ENCODE results near the gene ANO3. TPM values are rescaled to one million over a fixed set of nuclear protein-coding genes. Genes with fewer than 3 reads are reported as not detected.

The ANO3 gene
- total and polyA plus RNA-seq, 2 of the 8 experiments (the other 6 are each of a cell fraction or from before 2014, with no cell fraction given), result not detected

DNA sequence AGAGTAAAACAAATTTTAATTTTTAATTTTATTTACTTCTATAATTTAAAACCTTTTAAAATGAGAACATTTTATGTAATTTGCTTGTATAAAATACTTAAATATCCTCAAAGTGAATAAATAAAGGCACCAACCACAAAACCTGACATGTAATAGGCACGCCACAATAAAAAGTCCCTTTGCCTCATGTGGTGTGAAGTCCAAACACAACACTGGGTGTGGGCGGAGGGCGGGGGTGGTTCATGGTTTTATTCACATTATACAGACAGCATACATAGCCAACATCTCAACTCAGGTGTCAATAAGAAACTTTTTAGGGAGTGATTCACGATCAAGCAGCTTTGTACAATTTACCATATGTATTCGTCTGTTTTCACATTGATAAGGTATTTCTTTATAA, 107.9 kb downstream of the ANO3 start:
- H3K27me3 ChIP-seq (replicated peaks in 1 of 4; ENCODE audit: control insufficient read depth in 3 of 4, extremely low read depth in 1 of 4, insufficient read depth in 3 of 4, low read length in 3 of 4), result no peaks in the 10 kb centered on the region
- CTCF ChIA-PET (ENCODE audit: partially characterized antibody), result no interaction called here
- no peak overlapping the region for H4K91ac ChIP-seq (replicated peaks; ENCODE audit: insufficient read length, low read length)
- H3K23ac ChIP-seq (ENCODE audit: insufficient read length), result no peak overlapping the region
- 91% methylated on average over 5 of the region's 5 CpGs; no CpG with 5 or more reads in 1 of the 2 experiments for WGBS, 2 experiments (ENCODE audit: extremely low coverage in 1 of 2, insufficient coverage in 1 of 2, insufficient read length in 1 of 2, insufficient replicate concordance in 2 of 2, low coverage in 1 of 2, low lambda C conversion rate in 2 of 2, missing lambda C conversion rate in 1 of 2)
- no peak overlapping the region for H2BK12ac ChIP-seq (ENCODE audit: low read depth, low read length)
- no peak overlapping the region for H2BK5ac ChIP-seq (ENCODE audit: low read depth, low read length)
- H3K18ac ChIP-seq (ENCODE audit: extremely low read depth, low read length), result no peak overlapping the region
- H2AK5ac ChIP-seq (ENCODE audit: low read depth, low read length), result no peak overlapping the region
- H3K9ac ChIP-seq (replicated peaks in 1 of 4; ENCODE audit: extremely low read depth in 1 of 4, low read depth in 3 of 4, low read length in 3 of 4), result no peak overlapping the region
- FAIRE-seq (no peak), DNase-seq (ENCODE audit: low read depth in 1 of 2, low spot score in 2 of 2) (no peak)
- no peak overlapping the region for H2BK120ac ChIP-seq (replicated peaks; ENCODE audit: low read depth, low read length)
- H4K20me1 ChIP-seq (replicated peaks in 1 of 2; ENCODE audit: control insufficient read depth in 1 of 2, insufficient read depth in 2 of 2, low read length in 2 of 2), result no peaks in the 10 kb centered on the region
- TF ChIP-seq CHD2 (IDR thresholded peaks at IDR 0.05; ENCODE audit: low read length), result no peak
- no peak for TF ChIP-seq NRF1 (IDR thresholded peaks at IDR 0.05; ENCODE audit: low read depth, low read length)
- no peak for TF ChIP-seq SIX5 (IDR thresholded peaks at IDR 0.05; ENCODE audit: low read depth, low read length)
- TF ChIP-seq SP1 (IDR thresholded peaks at IDR 0.05; ENCODE audit: low read depth, low read length), result no peak
- no peak for TF ChIP-seq CTBP2 (IDR thresholded peaks at IDR 0.05; ENCODE audit: borderline replicate concordance, insufficient read depth, insufficient read length, low read length)
- H3K56ac ChIP-seq (replicated peaks; ENCODE audit: insufficient read length, low read depth, low read length), result no peak overlapping the region
- no peaks in the 10 kb centered on the region for H3K36me3 ChIP-seq (ENCODE audit: control insufficient read depth in 2 of 4, insufficient read depth in 4 of 4, low read length in 3 of 4)
- no peak overlapping the region for H2AFZ ChIP-seq (ENCODE audit: low read length)
- H3K14ac ChIP-seq (ENCODE audit: insufficient read length), result no peak overlapping the region
- H4K5ac ChIP-seq (ENCODE audit: insufficient read length, low read depth, low read length), result no peak overlapping the region
- POLR2A ChIA-PET (ENCODE audit: partially characterized antibody), result no interaction called here
- H3K4me1 ChIP-seq (replicated peaks in 1 of 4; ENCODE audit: control insufficient read depth in 3 of 4, insufficient read depth in 4 of 4, low read length in 3 of 4), result no peaks in the 10 kb centered on the region
- no peaks in the 10 kb centered on the region for H3K79me1 ChIP-seq (ENCODE audit: low read depth, low read length)
- H3K4ac ChIP-seq (replicated peaks; ENCODE audit: insufficient read length, low read depth, low read length), result no peak overlapping the region
- H2BK20ac ChIP-seq (ENCODE audit: low read length), result no peak overlapping the region
- no peak overlapping the region for H3K4me3 ChIP-seq (ENCODE audit: extremely low read depth in 1 of 4, insufficient read depth in 2 of 4, low read depth in 3 of 4, low read length in 4 of 4)
- H2BK15ac ChIP-seq (ENCODE audit: low read length), result no peak overlapping the region
- no peak overlapping the region for H4K8ac ChIP-seq (ENCODE audit: extremely low read depth, insufficient read depth, low read length)
- H3K4me2 ChIP-seq (ENCODE audit: insufficient read depth in 1 of 2, low read depth in 2 of 2, low read length in 2 of 2), result no peak overlapping the region
- H3K27ac ChIP-seq (ENCODE audit: low read depth, low read length), result no peak overlapping the region
- H3K9me3 ChIP-seq (ENCODE audit: insufficient read depth in 2 of 2, low read depth in 1 of 2, low read length in 1 of 2), result no peaks in the 10 kb centered on the region
- no peaks in the 10 kb centered on the region; the same call in 1 of the 2 replicates for H3K23me2 ChIP-seq (ENCODE audit: low read depth, low read length)
- no peaks in the 10 kb centered on the region for H3K79me2 ChIP-seq (ENCODE audit: control insufficient read depth in 1 of 2, insufficient read depth in 2 of 2, low read length in 2 of 2)
